GM19467 (cell line): Measurements from ENCODE around the gene YIPF4.
"Not testable (repeated sequence)": the region's sequence is repeated elsewhere in the genome, so short reads cannot be mapped to it uniquely, and the experiment has no call there.

ENCODE experiments used
- ATAC-seq: cut with Tn5 transposase; IDR thresholded peaks from one replicate; pipeline ENCODE4 v1.9.1; 2021; ENCODE audit warnings: mild to moderate bottlenecking, moderate library complexity; ENCODE audit not compliant: unreplicated experiment

Gene YIPF4

DNA sequence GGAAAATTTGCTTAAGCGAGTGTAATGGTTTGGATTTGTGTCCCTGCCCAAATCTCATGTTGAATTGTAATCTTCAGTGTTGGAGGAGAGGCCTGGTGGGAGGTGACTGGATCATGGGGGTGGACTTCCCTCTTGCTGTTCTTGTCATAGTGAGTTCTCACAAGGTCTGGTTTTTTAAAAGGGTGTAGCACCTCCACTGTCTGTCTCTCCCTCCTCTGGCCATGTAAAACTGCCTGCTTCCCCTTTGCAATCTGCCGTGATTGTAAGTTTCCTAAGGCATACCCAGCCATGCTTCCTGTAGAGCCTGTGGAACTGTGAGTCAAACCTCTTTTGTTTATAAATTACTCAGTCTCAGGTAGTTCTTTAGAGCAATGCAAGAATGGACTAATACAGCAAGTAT is 6.6 kb downstream of the YIPF4 start:
- ATAC-seq, result no peak

DNA sequence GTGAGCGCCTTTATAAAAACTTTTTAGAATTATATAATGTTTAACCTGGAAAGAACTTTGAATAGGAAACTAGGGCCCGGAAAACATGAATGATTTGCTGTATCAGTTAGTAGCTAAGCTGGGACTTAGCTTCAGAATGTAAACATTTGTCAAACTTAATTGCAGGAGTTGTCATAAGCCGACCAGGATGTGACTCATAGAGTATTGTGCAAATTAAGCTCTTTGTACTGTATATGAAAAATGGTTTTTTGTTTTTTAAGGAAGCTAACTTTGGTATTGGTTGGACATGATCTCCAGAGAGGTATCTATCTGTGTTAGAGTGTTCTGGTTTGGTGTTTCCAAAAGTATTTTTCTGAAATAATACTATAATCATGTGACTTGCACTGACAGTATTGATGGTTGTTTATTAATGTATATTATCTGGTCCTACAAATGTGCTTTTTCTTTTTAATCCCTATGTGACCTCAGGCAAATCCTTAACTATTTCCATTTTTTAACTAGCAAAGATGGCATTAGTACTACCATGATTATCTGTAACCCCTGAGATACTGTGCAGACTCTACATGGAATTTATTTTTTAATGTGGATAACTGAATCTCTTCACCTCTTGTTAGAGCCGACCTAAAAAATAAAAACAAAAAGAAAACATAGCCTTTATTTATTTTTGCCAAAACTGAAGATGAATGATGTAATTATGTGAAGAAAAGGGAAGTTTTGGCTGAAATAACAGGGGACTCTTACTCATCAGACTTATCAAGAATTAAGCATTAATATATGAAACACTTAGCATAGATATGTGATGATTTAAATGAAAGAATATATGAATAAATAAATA is 11.7 kb downstream of the YIPF4 start:
- no peak for ATAC-seq

- no peak for ATAC-seq
Observed at GRCh38 chr2:32290000-32290339, 12.3 kb downstream of the YIPF4 start.

- no peak for ATAC-seq
Observed at GRCh38 chr2:32291746-32292145, 14.0 kb downstream of the YIPF4 start.

DNA sequence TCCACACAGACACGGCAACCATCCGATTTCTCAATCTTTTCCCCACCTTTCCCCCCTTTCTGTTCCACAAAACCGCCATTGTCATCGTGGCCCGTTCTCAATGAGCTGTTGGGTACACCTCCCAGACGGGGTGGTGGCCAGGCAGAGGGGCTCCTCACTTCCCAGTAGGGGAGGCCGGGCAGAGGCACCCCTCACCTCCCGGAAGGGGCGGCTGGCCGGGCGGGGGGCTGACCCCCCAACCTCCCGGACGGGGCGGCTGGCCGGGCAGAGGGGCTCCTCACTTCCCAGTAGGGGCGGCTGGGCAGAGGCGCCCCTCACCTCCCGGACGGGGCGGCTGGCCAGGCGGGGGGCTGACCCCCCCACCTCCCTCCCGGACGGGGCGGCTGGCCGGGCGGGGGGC is 15.8 kb downstream of the YIPF4 start:
- ATAC-seq, result not testable (repeated sequence)

- ATAC-seq, result not testable (repeated sequence)
Observed at GRCh38 chr2:32293966-32294562, 16.4 kb downstream of the YIPF4 start.

DNA sequence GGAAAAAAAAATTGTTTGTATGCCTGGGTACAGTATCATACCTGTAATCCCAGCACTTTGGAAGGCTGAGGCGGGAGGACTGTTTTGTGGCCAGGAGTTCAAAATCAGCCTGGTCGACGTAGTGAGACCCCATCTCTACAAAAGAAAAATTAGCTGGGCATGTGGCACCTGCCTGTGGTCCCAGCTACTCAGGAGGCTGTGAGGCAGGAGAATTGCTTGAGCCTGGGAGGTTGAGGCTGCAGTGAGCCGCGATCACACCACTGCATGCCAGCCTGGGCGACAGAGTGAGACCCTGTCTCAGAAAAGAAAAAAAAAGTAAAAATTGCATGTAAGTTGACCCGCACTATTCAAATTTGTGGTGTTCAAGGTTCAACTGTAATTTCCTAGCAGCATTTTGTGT is 32.9 kb downstream of the YIPF4 start:
- ATAC-seq, result no peak

- no peak for ATAC-seq
Observed at GRCh38 chr2:32314886-32315285, 37.2 kb downstream of the YIPF4 start.

DNA sequence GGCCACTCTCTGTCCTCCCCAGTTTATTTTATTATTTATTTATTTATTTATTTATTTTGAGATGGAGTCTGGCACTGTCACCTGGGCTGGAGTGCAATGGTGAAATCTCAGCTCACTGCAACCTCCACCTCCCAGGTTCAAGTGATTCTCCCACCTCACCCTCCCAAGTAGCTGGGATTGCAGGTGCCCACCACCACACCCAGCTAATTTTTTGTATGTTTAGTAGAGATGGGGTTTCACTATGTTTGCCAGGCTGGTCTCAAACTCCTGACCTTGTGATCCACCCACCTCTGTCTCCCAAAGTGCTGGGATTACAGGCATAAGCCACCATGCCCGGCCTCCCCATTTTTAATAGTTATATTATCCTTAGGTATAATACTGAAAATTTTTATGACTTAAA is 51.0 kb downstream of the YIPF4 start:
- not testable (repeated sequence) for ATAC-seq

GRCh38 chr2:32329180-32329980 is 51.7 kb downstream of the YIPF4 start:
- not testable (repeated sequence) for ATAC-seq

- no peak for ATAC-seq
Observed at GRCh38 chr2:32330136-32330535, 52.4 kb downstream of the YIPF4 start.

DNA sequence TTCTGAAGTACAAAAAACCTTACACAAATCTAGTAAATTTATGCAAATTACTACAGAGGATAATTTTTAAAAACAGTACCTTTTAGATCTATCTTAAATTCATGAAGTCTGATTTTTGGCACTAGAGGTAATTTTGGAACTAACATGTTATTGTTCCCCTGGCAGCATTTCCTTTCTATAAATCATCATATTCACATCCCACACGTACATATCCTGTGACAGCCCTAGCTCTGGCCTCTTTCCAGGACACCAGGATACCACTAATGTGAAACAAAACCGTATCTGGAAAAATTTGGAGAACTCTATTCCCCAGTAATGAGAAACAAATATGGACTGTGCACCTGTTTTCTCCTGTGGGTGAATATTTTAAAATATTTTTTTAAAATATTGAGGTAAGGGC is 65.1 kb downstream of the YIPF4 start:
- no peak for ATAC-seq

- not testable (repeated sequence) for ATAC-seq
Observed at GRCh38 chr2:32350797-32351196, 73.1 kb downstream of the YIPF4 start.

DNA sequence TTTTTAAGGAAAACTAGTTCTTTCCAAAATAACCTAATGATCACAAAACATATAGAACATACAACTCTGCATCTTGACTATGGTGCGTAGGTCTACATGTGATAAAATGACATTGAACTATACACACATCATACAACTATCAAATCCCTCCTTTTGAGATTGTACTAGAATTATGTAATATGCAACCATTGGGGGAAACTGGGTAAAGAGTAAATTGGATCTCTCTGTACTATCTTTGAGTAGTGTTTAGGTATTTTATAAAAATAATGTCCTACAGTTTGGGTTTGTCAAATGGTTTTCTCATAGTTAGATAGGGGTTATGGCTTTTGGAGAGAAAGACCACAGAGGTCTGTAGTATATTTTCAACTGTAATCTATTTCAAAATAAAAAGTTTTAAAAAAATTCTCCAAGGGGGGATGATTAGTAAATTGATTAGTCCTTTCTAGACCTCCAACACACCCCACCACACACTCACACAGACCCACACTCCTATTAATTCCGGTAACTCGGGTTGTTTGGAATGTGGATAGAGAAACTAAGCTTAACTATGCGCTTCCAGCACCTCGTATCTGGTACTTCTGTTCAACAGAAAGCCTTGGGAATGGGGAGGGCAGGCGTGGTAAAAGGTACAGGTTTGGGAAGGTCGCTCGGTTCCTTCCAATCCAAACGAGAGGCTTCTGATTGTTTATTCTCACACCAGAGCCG is 78.4 kb downstream of the YIPF4 start:
- ATAC-seq, result no peak

DNA sequence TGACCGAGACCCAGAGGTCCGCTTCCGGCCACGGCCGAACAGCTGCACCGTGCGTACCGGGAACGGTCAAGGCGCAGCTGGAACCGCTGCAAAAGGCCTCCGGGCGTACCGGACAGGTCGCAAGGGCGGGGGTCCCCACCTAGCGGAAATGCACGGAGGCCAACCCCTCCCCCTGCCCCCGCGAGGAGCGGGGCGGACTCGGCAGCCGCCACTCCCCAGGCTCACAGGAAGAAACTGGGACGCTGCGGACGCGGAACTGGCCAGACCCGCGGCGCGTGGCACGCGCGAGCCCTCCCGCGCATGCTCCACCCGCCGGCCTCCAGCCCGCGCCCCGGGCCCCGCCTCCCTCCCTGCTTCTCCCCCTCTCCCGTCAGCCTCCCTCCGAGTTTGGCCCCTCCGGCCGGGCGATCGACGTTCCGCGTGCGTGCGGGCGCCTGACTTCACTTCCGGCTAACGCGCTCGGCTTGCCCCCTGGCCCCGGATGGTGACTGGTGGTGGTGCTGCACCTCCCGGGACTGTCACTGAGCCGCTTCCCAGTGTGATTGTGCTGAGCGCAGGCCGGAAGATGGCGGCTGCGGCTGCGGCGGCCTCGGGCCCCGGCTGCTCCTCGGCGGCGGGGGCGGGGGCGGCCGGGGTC is 79.1 kb downstream of the YIPF4 start, which contains the start of gene BIRC6:
Gene BIRC6 (plus strand): TSS at position 343 of the 637 bp plus-strand sequence. CDS start 139 bp downstream, at position 482.
- peak; percentile 88 for ATAC-seq

DNA sequence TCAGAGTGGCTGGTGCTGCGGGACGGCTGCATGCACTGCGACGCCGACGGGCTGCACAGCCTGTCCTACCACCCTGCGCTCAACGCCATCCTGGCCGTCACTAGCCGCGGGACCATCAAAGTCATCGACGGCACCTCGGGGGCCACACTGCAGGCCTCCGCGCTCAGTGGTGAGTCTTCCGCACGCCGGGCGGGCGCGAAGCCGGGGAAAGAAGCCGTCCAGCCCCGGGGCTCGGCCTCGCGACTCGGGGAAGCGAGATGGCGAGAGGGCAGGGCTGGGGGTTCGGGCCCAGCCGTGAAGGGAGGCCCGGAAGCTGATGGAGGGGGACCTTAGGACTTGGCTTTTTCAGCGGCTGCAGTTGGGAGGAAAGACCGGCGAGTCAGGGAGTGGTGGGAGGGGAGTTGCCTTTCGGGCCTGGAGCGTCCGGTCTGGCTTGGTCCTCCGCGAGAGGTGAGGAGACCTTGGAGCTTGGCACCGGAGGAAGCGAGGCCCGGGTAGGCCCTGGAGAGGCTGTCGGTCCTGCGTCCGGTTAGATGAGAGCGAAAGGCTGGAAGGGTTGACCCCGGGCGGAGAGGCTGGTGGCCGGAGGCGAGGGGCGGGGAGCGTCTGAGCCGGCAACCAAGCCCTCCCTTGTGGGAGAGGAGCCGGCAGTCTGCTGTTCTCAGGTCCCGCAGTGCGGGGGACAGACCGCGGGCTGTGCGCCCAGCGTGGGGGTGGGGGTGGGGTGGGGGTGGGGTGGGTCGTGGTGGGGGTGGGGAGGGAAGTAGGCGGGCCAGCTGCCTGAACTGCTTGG is 79.8 kb downstream of the YIPF4 start:
- peak; percentile 7 for ATAC-seq

DNA sequence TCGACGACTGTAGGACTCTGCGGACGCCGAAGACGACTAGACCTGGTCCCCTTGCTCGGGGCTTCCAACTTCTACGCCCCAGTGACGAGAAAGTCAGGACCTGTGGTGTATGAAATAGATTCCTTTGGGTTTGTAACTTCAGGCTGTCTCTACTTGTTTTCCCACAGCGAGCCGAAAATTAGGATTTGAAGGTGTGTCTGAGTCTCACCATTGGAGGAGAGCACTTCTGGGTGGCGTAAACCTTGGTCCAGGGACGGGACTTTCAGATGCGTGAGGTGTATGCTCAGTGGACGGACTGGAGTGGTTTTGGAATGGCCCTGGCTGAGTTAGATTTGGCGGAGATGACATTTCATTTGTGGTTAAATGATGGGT is 80.4 kb downstream of the YIPF4 start:
- no peak for ATAC-seq

DNA sequence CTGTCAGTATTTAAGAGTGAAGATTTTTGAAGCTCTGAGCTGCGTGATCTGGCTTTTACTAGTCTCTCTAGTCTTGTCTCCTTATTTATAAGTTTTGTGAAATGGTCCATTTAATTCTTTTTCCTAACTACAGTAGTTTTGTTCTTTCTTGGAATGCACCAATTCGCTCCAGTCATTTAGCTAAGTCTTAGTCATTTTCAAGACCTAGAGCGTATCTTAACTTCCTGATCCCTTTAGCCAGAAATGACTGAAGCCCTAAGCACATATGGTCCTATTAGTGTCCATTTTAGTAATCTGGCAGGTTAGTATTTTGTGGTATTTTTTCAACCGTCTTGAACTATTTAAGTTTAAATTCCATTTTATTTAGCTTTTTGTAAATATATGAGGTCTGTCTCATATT is 82.7 kb downstream of the YIPF4 start:
- ATAC-seq, result no peak

GRCh38 chr2:32362997-32363396 is 85.3 kb downstream of the YIPF4 start:
- ATAC-seq, result not testable (repeated sequence)

DNA sequence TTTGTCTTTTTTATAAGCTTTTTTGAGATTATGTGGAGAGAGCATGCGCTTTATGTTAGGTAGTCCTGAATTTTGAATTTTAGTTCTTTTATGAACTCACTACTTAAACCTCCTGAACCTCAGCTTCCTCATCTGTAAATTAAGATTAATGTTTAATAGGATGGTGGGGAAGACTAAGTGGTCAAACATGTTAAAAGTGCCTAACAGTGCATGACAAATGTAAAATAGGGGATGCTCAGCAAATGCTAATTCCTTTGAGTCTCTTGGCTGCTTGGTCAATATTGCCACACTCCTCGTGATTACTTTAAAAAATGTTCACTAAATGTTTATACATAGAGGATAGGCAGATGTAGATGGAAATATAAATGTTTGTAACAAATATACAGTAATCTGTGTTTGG is 85.9 kb downstream of the YIPF4 start:
- peak; percentile 56 for ATAC-seq
